ENCODE results near the gene EXOC6. TPM values are rescaled to one million over a fixed set of nuclear protein-coding genes. Genes with fewer than 3 reads are reported as not detected.

The EXOC6 gene
- polyA plus RNA-seq, 1 experiment: 23.8 TPM

DNA sequence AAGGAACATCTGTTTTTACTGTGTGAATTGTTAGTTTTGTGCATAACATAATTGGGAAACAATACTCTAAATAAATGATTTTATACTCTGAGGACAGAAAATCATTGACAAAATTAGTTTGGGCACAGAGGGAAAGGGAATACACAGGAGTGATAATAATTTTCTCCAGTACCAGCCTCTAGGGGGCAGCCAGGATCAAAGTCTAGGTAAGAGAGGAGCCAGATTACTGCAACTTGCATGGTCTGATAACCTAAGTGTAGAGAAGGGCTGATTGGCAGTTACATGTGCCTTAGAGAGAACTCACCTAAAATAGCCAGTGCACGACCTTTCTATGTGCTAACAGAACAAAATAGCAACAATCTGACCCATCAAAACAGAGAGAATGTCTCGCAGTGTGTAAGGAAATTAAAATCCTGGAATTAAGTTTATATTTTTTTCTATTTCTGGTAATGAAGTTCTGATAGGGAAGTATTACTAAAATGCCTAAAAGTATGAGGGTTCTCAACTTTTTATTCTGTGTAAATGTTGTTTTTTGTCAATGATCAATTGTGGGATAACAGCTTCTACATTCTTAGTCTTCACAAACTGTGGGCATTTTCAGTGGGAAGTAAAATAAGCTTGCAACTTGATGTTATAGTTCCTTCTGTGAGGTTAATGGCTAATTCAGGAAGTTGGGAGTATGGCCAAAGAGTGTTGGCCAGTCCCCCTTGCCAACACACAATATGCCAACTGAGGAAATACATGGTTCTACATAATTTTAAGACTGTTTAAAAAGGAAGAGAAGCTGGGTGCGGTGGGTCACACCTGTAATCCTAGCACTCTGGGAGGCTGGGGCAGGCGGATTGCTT is 66.4 kb downstream of the EXOC6 start:
- Histone ChIP-seq H3K36me3 (ENCODE audit: control insufficient read depth, insufficient read depth, low read length) (no peaks in the 10 kb centered on the region), H3K4me3 (ENCODE audit: low read depth, low read length) (no peak overlapping the region), H3K27me3 (ENCODE audit: control insufficient read depth, insufficient read depth, low read length) (no peaks in the 10 kb centered on the region)
- peak; percentile 80 for TF ChIP-seq CTCF (IDR thresholded peaks at IDR 0.05; ENCODE audit: insufficient read depth, low read depth, low read length)
- POLR2A ChIA-PET: no interaction called here
- peak; percentile 8 for DNase-seq (ENCODE audit: low read depth)
- CTCF ChIA-PET: interaction anchor here (0.6 to 1.9 kb wide), 12 partner anchors 9 to 599 kb away, joined by 3 to 16 read pairs (median 4); no protein-coding TSS in a partner anchor

DNA sequence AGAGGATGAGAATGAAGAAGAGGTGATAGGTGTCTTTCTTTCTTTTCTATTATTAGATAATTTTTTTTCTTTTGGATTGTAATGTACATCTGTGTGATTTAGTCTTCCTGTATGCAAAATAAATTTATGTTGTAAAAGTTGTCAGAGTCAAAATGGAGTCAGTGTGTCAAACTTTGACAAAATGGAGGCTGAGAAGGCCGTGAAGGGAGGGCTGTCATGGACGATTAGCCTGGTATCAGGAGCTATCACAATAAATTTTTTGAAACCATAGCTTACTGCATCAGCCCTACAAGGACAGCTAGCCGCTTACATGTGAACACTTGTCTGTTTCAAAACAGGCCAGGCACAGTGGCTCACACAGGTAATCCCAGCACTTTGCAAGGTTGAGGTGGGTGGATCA is 67.6 kb downstream of the EXOC6 start:
- ChIA-PET CTCF (interaction anchor here (1.0 to 1.9 kb wide), 6 partner anchors 8 to 447 kb away, joined by 3 to 16 read pairs (median 4); no protein-coding TSS in a partner anchor), POLR2A (no interaction called here)

GRCh38 chr10:92916433-92916832 is 68.1 kb downstream of the EXOC6 start:
- ChIA-PET POLR2A (no interaction called here), CTCF (interaction anchor here (1.9 kb wide), 2 partner anchors 7 to 11 kb away, joined by 7 to 16 read pairs; no protein-coding TSS in a partner anchor)
- H3K36me3 ChIP-seq (ENCODE audit: control insufficient read depth, insufficient read depth, low read length): no peaks in the 10 kb centered on the region
- no peak for DNase-seq (ENCODE audit: low read depth)
- no peaks in the 10 kb centered on the region for H3K27me3 ChIP-seq (ENCODE audit: control insufficient read depth, insufficient read depth, low read length)
- no peak overlapping the region for H3K4me3 ChIP-seq (ENCODE audit: low read depth, low read length)
- TF ChIP-seq CTCF (IDR thresholded peaks at IDR 0.05; ENCODE audit: insufficient read depth, low read depth, low read length): no peak

More for the DNA sequence above, 67.6 kb downstream of the EXOC6 start:
- no peak for DNase-seq (ENCODE audit: low read depth)
- no peaks in the 10 kb centered on the region for H3K36me3 ChIP-seq (ENCODE audit: control insufficient read depth, insufficient read depth, low read length)
- no peaks in the 10 kb centered on the region for H3K27me3 ChIP-seq (ENCODE audit: control insufficient read depth, insufficient read depth, low read length)
- no peak overlapping the region for H3K4me3 ChIP-seq (ENCODE audit: low read depth, low read length)
- no peak for TF ChIP-seq CTCF (IDR thresholded peaks at IDR 0.05; ENCODE audit: insufficient read depth, low read depth, low read length)

GRCh38 chr10:92918603-92919002 is 70.3 kb downstream of the EXOC6 start:
- H3K27me3 ChIP-seq (ENCODE audit: control insufficient read depth, insufficient read depth, low read length): no peaks in the 10 kb centered on the region
- TF ChIP-seq CTCF (IDR thresholded peaks at IDR 0.05; ENCODE audit: insufficient read depth, low read depth, low read length): no peak
- H3K4me3 ChIP-seq (ENCODE audit: low read depth, low read length): no peak overlapping the region
- no peak for DNase-seq (ENCODE audit: low read depth)
- ChIA-PET CTCF (interaction anchor here (1.0 kb wide), 1 partner anchor 13 kb away, joined by 4 read pairs; no protein-coding TSS in a partner anchor), POLR2A (no interaction called here)
- H3K36me3 ChIP-seq (ENCODE audit: control insufficient read depth, insufficient read depth, low read length): no peaks in the 10 kb centered on the region

GRCh38 chr10:92920866-92921265 is 72.5 kb downstream of the EXOC6 start:
- TF ChIP-seq CTCF (IDR thresholded peaks at IDR 0.05; ENCODE audit: insufficient read depth, low read depth, low read length): no peak
- CTCF ChIA-PET: interaction anchor here (0.7 to 3.8 kb wide), 2 partner anchors 8 to 30 kb away, joined by 3 to 15 read pairs; no protein-coding TSS in a partner anchor
- POLR2A ChIA-PET: no interaction called here
- H3K36me3 ChIP-seq (ENCODE audit: control insufficient read depth, insufficient read depth, low read length): no peaks in the 10 kb centered on the region
- no peaks in the 10 kb centered on the region for H3K27me3 ChIP-seq (ENCODE audit: control insufficient read depth, insufficient read depth, low read length)
- no peak overlapping the region for H3K4me3 ChIP-seq (ENCODE audit: low read depth, low read length)
- DNase-seq (ENCODE audit: low read depth): no peak

Data from BJ (cell line).